Cardiac ventricle fibroblast (primary cell): ENCODE measurements around the gene GNAT1. TPM values are rescaled to one million over a fixed set of nuclear protein-coding genes. Genes with fewer than 3 reads are reported as not detected.

Experiments
- total RNA-seq: library from RNA; depleted of rRNA; stranded (reverse); fragments of >200 nt; gene quantifications from 2 replicates; pipeline ENCODE4 v1.2.3, GENCODE V29; 2015

Gene GNAT1
- not detected in 2 replicates for total RNA-seq

GRCh38 chr3:50190936-50191660 lies at the start of gene GNAT1:
Gene GNAT1, plus strand, starts transcription at chr3:50191610. Its CDS starts 116 bp downstream, at chr3:50191726.

GRCh38 chr3:50154840-50155490 lies 36.4 kb upstream of the GNAT1 start, which contains the start of gene SEMA3F:
Gene SEMA3F, plus strand, starts transcription at chr3:50155324. Its CDS starts 4,299 bp downstream, at chr3:50159623.

GRCh38 chr3:50204804-50205412 lies 13.5 kb downstream of the GNAT1 start, which contains the start of gene SLC38A3:
Gene SLC38A3, plus strand, starts transcription at chr3:50205271. Its CDS starts 8,929 bp downstream, at chr3:50214200.

GRCh38 chr3:50235716-50236483 lies 44.5 kb downstream of the GNAT1 start, which contains the start of gene GNAI2:
Gene GNAI2, plus strand, starts transcription at chr3:50236204. Its CDS starts 132 bp downstream, at chr3:50236336.

Other genes starting within 250 kb of the GNAT1 start
- gene RBM5, start 102.7 kb upstream of the GNAT1 start, total RNA-seq = 60.0 and 66.3 TPM in 2 replicates
- 9.0 and 10.4 TPM in 2 replicates for gene SEMA3F, start 36.3 kb upstream of the GNAT1 start, total RNA-seq
- gene SLC38A3, start 13.7 kb downstream of the GNAT1 start, total RNA-seq = not detected in 2 replicates
- 132 and 164 TPM in 2 replicates for gene GNAI2, start 44.6 kb downstream of the GNAT1 start, total RNA-seq
- 4.4 and 4.5 TPM in 2 replicates for gene SEMA3B, start 77.5 kb downstream of the GNAT1 start, total RNA-seq
- gene LSMEM2, start 87.5 kb downstream of the GNAT1 start, total RNA-seq = not detected in 2 replicates
- 28.3 and 36.7 TPM in 2 replicates for gene IFRD2, start 100.8 kb downstream of the GNAT1 start, total RNA-seq
- gene HYAL3, start 107.8 kb downstream of the GNAT1 start, total RNA-seq = 7.2 and 17.3 TPM in 2 replicates
- 8.4 and 12.9 TPM in 2 replicates for gene NAA80, start 107.8 kb downstream of the GNAT1 start, total RNA-seq
- gene HYAL1, start 112.0 kb downstream of the GNAT1 start, total RNA-seq = 2.7 and 7.4 TPM in 2 replicates
- 51.3 and 65.4 TPM in 2 replicates for gene HYAL2, start 131.1 kb downstream of the GNAT1 start, total RNA-seq
- 11.4 and 41.2 TPM in 2 replicates for gene TUSC2, start 136.6 kb downstream of the GNAT1 start, total RNA-seq
- gene RASSF1, start 149.2 kb downstream of the GNAT1 start, total RNA-seq = 18.4 and 23.3 TPM in 2 replicates
- 0.06 and 0.24 TPM in 2 replicates for gene ZMYND10, start 154.1 kb downstream of the GNAT1 start, total RNA-seq
- 15.5 and 22.6 TPM in 2 replicates for gene NPRL2, start 159.2 kb downstream of the GNAT1 start, total RNA-seq
- gene CYB561D2, start 159.3 kb downstream of the GNAT1 start, total RNA-seq = 21.4 and 29.5 TPM in 2 replicates
- gene TMEM115, start 167.9 kb downstream of the GNAT1 start, total RNA-seq = 62.7 and 65.7 TPM in 2 replicates